Endothelial cell of umbilical vein (primary cell): ENCODE results near the gene BTN3A1. TPM values are rescaled to one million over a fixed set of nuclear protein-coding genes. Genes with fewer than 3 reads are reported as not detected.

ENCODE experiments used
- BruUV-seq: library from RNA; stranded (reverse); fragments of 400-500 nt; replicated peaks from 2 replicates; lab custom pipeline; 2021; lab: Mats Ljungman, UMichigan
- CTCF ChIA-PET: fragments of 300-600, 350-600 bp; sonication (Branson Sonifier 250); formaldehyde crosslinking; loops from one replicate; lab custom pipeline; 2021; ENCODE audit warnings: antibody characterized with exemption, inconsistent platforms; lab: Charles Lee
- POLR2A ChIA-PET: fragments of 300-600, 350-600 bp; sonication (Branson Sonifier 250); formaldehyde crosslinking; loops from one replicate; lab custom pipeline; 2021; ENCODE audit warnings: antibody characterized with exemption, inconsistent platforms; lab: Charles Lee
- DNase-seq: peaks from one replicate; pipeline ENCODE4 v3.0.0-alpha.2; 2011; ENCODE audit warnings: low read depth, low spot score
- FAIRE-seq: peaks from 2 replicates; lab custom pipeline; 2011; peaks lifted over from hg19 to GRCh38; lab: Jason Lieb, UNC
- H2AFZ ChIP-seq: 2 replicates; pipeline ENCODE4 v1.6.0; 2012; ENCODE audit warnings: low read depth, low read length, control low read depth, inconsistent platforms
- H3K27ac ChIP-seq: 2 replicates; pipeline ENCODE4 v1.5.1; 2011; ENCODE audit warnings: low read depth, mild to moderate bottlenecking, control low read depth, low read length, moderate library complexity; ENCODE audit not compliant: insufficient read depth
- H3K27me3 ChIP-seq, 2 experiments: 2 replicates each; pipeline versions ENCODE4 v1.6.0 to v1.6.1; 2011; ENCODE audit warnings: low read length in 2 of 2, mixed read lengths in 1 of 2; ENCODE audit not compliant: control insufficient read depth in 2 of 2, insufficient read depth in 2 of 2
- H3K36me3 ChIP-seq, 2 experiments: 2 replicates in 1 of 2; 3 replicates in 1 of 2; pipeline ENCODE4 v1.5.1; 2011; ENCODE audit warnings: low read length in 2 of 2, mild to moderate bottlenecking in 1 of 2, moderate library complexity in 1 of 2; ENCODE audit not compliant: control insufficient read depth in 2 of 2, insufficient read depth in 2 of 2; ENCODE audit errors: extremely low read depth in 1 of 2
- H3K4me1 ChIP-seq: 3 replicates; pipeline ENCODE4 v1.5.1; 2011; ENCODE audit warnings: mild to moderate bottlenecking, low read length; ENCODE audit not compliant: control insufficient read depth, insufficient read depth; ENCODE audit errors: extremely low read depth
- H3K4me2 ChIP-seq: 2 replicates; pipeline ENCODE4 v1.6.1; 2011; ENCODE audit warnings: low read length, control low read depth, mixed read lengths; ENCODE audit not compliant: insufficient read depth
- H3K4me3 ChIP-seq, 3 experiments: fragments of 200-600 bp in 1 of 3; sonication (generic), shearing (Covaris generic) in 1 of 3; replicated peaks in 1 of 3; 2 replicates each; pipeline ENCODE4 v1.5.1; 2011 to 2016; ENCODE audit warnings: control low read depth in 3 of 3, low read length in 3 of 3, mild to moderate bottlenecking in 2 of 3, inconsistent platforms in 1 of 3, low read depth in 1 of 3, moderate library complexity in 1 of 3; ENCODE audit not compliant: insufficient read depth in 1 of 3
- H3K79me2 ChIP-seq: 2 replicates; pipeline ENCODE4 v1.6.0; 2012; ENCODE audit warnings: low read length, inconsistent platforms; ENCODE audit not compliant: control insufficient read depth, insufficient read depth
- H3K9ac ChIP-seq: replicated peaks from 2 replicates; pipeline ENCODE3; 2011; ENCODE audit warnings: low read length, control low read depth; ENCODE audit not compliant: insufficient read depth; ENCODE audit errors: extremely low read depth
- H3K9me1 ChIP-seq: replicated peaks from 3 replicates; pipeline ENCODE4 v1.6.0; 2011; ENCODE audit warnings: mild to moderate bottlenecking, low read length; ENCODE audit not compliant: control insufficient read depth, insufficient read depth; ENCODE audit errors: extremely low read depth
- H3K9me3 ChIP-seq: replicated peaks from 2 replicates; pipeline ENCODE4 v1.5.1; 2012; ENCODE audit warnings: low read length, inconsistent platforms; ENCODE audit not compliant: control insufficient read depth, insufficient read depth
- H4K20me1 ChIP-seq: replicated peaks from 2 replicates; pipeline ENCODE3; 2011; ENCODE audit warnings: mild to moderate bottlenecking, low read length; ENCODE audit not compliant: control insufficient read depth, insufficient read depth; ENCODE audit errors: extremely low read depth
- CTCF ChIP-seq, 2 donors: IDR thresholded peaks; 1 replicate in 1 of 2; 2 replicates in 1 of 2; pipeline ENCODE4 v1.5.1; 2011; ENCODE audit warnings: low read length in 2 of 2, mild to moderate bottlenecking in 2 of 2, moderate library complexity in 2 of 2, control low read depth in 1 of 2, inconsistent platforms in 1 of 2, low read depth in 1 of 2; ENCODE audit not compliant: insufficient read depth in 1 of 2; ENCODE audit errors: extremely low read depth in 1 of 2
- EZH2 ChIP-seq: IDR thresholded peaks from 2 replicates; pipeline ENCODE4 v1.6.1; 2012; ENCODE audit warnings: borderline replicate concordance, low read depth, mild to moderate bottlenecking, moderate library complexity, low read length, inconsistent platforms; ENCODE audit not compliant: severe bottlenecking
- FOS ChIP-seq: IDR thresholded peaks from 2 replicates; pipeline ENCODE4 v1.6.1; 2011; ENCODE audit warnings: mild to moderate bottlenecking, low read length, moderate library complexity, borderline replicate concordance; ENCODE audit not compliant: insufficient read depth
- GATA2 ChIP-seq: IDR thresholded peaks from 2 replicates; pipeline ENCODE4 v1.7.0; 2011; ENCODE audit warnings: low read depth, mild to moderate bottlenecking, moderate library complexity, mixed read lengths, low read length; ENCODE audit not compliant: insufficient read length, insufficient read depth
- JUN ChIP-seq: IDR thresholded peaks from 2 replicates; pipeline ENCODE4 v1.6.1; 2011; ENCODE audit warnings: borderline replicate concordance, low read depth; ENCODE audit not compliant: insufficient read length, insufficient read depth
- MYC ChIP-seq: IDR thresholded peaks from one replicate; pipeline ENCODE4 v1.6.1; 2011; ENCODE audit warnings: mild to moderate bottlenecking, low read depth, low read length
- POLR2A ChIP-seq: IDR thresholded peaks from 2 replicates; pipeline ENCODE4 v1.6.1; 2012; ENCODE audit warnings: low read depth, mild to moderate bottlenecking, control low read depth, low read length
- POLR2AphosphoS5 ChIP-seq: IDR thresholded peaks from 2 replicates; pipeline ENCODE4 v1.6.1; 2012; ENCODE audit warnings: low read depth, mild to moderate bottlenecking, control low read depth, low read length, moderate library complexity; ENCODE audit not compliant: insufficient read depth
- dilution Hi-C: fragments of 300-500 bp; cut with MboI; formaldehyde crosslinking; loops from one replicate; pipeline ENCODE4 v1.15.0; 2019; ENCODE audit warnings: low sequenced_read_pairs; ENCODE audit not compliant: extremely low pct_ligation_motif_present
- intact Hi-C: fragments of 100-400 bp; cut with micrococcal nuclease; formaldehyde crosslinking; loops from one replicate; pipeline ENCODE4 v1.10.0; 2022
- polyA plus RNA-seq, 4 experiments: library from polyadenylated mRNA; depleted of rRNA in 3 of 4; stranded (reverse) in 3 of 4; unstranded in 1 of 4; fragments of >200 nt; gene quantifications; 2 replicates each; pipeline versions ENCODE4 v1.2.1 to v1.2.3, GENCODE V29; 2011 to 2012; ENCODE audit warnings: missing spikeins in 1 of 4
- total RNA-seq: library from RNA; stranded (reverse); gene quantifications from 2 replicates; pipeline ENCODE4 v1.2.3, GENCODE V29; 2021
- TF ChIP-seq, protein P1 (sequence below): IDR thresholded peaks from 2 replicates; pipeline ENCODE4 v1.6.1; 2011; ENCODE audit not compliant: insufficient read depth, insufficient read length

BTN3A1 gene
- total and polyA plus RNA-seq, 2 donors (not counting 3 experiments of a cell fraction or from before 2014, with no cell fraction given) = 7.6 to 12.1 TPM

DNA sequence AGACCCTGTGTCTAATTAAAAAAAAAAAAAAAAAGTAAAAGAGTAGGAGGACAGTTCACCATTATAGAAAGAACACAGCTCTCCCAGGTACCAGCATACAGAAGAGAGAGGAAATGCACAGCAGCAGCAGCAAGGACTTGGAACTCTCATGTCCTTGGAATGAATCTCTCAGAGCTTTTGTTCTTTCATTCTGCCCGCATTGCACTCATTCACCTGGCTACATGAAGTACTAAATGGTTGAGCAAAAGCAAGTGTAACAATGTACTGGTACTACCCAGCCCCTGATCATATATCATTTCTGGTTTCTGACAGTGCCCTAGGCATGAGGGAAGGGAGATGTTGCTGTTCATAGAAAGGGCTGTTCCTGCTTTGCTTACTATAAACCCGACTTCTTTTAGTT lies 26.1 kb downstream of the BTN3A1 start:
- no peak overlapping the region for H3K4me3 ChIP-seq
- intact Hi-C loops = no loop called here
- H3K27ac ChIP-seq = no peak overlapping the region
- dilution Hi-C loops = no loop called here
- H3K4me2 ChIP-seq = no peak overlapping the region
- peaks cover 6% of the 10 kb centered on the region for H3K4me1 ChIP-seq
- no peaks in the 10 kb centered on the region for H3K9me1 ChIP-seq
- TF ChIP-seq FOS (no peak), CTCF (IDR thresholded peaks at IDR 0.05; ENCODE audit: extremely low read depth in 1 of 2, insufficient read depth in 1 of 2, low read depth in 1 of 2, low read length in 2 of 2) (no peak)
- no peak overlapping the region for H2AFZ ChIP-seq
- no TSS peak for BruUV-seq
- H3K79me2 ChIP-seq = no peaks in the 10 kb centered on the region
- no peaks in the 10 kb centered on the region for H3K9me3 ChIP-seq
- H3K36me3 ChIP-seq = peaks cover 0 to 22% of the 10 kb centered on the region in 2 experiments
- no peaks in the 10 kb centered on the region for H4K20me1 ChIP-seq
- POLR2A ChIA-PET = no interaction called here
- H3K9ac ChIP-seq = no peak overlapping the region
- H3K27me3 ChIP-seq = no peaks in the 10 kb centered on the region
- FAIRE-seq = no peak
- no peak for DNase-seq
- CTCF ChIA-PET = no interaction called here

DNA sequence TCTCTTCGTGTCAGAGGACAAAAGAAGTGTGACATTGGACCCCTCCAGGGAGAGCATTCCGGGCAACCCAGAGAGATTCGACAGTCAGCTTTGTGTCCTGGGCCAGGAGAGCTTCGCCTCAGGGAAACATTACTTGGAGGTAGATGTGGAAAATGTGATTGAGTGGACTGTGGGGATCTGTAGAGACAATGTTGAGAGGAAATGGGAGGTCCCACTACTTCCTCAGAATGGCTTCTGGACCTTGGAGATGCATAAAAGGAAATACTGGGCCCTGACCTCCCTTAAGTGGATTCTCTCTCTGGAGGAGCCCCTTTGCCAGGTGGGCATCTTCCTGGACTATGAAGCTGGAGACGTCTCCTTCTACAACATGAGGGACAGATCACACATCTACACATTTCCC lies 28.7 kb downstream of the BTN3A1 start:
- H3K9me1 ChIP-seq = no peaks in the 10 kb centered on the region
- dilution Hi-C loops = no loop called here
- no peak for DNase-seq
- no peak overlapping the region for H3K9ac ChIP-seq
- H3K4me1 ChIP-seq = peaks cover 6% of the 10 kb centered on the region
- FAIRE-seq = no peak
- no peak overlapping the region for H3K4me3 ChIP-seq
- POLR2A ChIA-PET = no interaction called here
- CTCF ChIA-PET = interaction anchor here (1.5 kb wide), 1 partner anchor 89 kb away, joined by 3 read pairs; no protein-coding TSS in a partner anchor
- no peak overlapping the region for H3K4me2 ChIP-seq
- BruUV-seq = no TSS peak
- intact Hi-C loops = no loop called here
- no peaks in the 10 kb centered on the region for H3K9me3 ChIP-seq
- no peaks in the 10 kb centered on the region for H3K27me3 ChIP-seq
- H2AFZ ChIP-seq = no peak overlapping the region
- TF ChIP-seq POLR2A = no peak
- TF ChIP-seq JUN = no peak
- TF ChIP-seq, protein P1, sequence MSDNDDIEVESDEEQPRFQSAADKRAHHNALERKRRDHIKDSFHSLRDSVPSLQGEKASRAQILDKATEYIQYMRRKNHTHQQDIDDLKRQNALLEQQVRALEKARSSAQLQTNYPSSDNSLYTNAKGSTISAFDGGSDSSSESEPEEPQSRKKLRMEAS = no peak
- no peak for TF ChIP-seq CTCF (IDR thresholded peaks at IDR 0.05; ENCODE audit: extremely low read depth in 1 of 2, insufficient read depth in 1 of 2, low read depth in 1 of 2, low read length in 2 of 2)
- no peak for TF ChIP-seq FOS
- TF ChIP-seq EZH2 = no peak
- no peak for TF ChIP-seq MYC
- TF ChIP-seq POLR2AphosphoS5 = no peak
- TF ChIP-seq GATA2 = no peak
- peaks cover 0 to 22% of the 10 kb centered on the region in 2 experiments for H3K36me3 ChIP-seq
- H3K79me2 ChIP-seq = no peaks in the 10 kb centered on the region
- H3K27ac ChIP-seq = no peak overlapping the region
- no peaks in the 10 kb centered on the region for H4K20me1 ChIP-seq
